Limb (tissue), 2 donors: ENCODE measurements around the gene PLCL1.

ENCODE experiments used
- DNase-seq, 2 donors: peaks; one replicate each; pipeline ENCODE4 v3.0.0-alpha.2; 2016; ENCODE audit errors: extremely low spot score in 2 of 2

PLCL1 gene

GRCh38 chr2:198053776-198054175 lies 249.4 kb downstream of the PLCL1 start:
- DNase-seq, result no peak

DNA sequence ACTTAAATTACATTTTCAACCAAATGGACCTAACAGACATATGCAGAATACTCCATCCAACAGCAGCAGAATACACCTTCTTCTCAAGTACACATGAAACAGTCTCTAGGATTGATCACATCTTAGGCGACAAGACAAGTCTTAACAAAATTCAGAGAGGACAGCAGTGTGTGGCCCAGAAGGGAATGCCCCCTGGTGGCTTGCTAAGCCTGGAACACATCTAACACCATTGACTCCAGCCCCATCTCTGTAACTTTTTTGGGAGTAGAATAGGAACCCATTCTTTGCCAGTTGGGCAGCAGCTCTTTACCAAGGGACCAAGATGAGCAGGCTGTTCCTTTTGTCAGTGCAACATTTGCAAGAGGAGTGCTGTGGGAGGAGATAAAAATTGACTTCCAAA lies 249.9 kb downstream of the PLCL1 start:
- DNase-seq, result no peak

DNA sequence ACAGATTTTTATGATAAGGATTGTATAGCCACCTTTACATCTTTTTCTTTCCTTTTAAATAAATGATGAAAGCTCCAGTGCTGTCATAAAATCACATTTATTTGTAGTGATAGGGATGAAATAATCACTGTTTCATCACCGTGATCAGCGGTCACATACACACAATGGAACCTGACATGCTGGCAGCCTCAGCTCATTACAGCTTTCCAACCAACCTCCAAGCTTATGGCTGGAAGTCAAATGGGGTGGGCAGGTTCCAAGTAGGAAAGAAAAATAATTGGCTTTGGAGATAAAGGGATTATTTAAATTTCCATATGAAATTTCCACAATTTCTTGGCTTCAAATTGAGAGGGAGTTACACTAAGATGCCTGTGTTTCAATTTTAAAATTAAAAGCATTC lies 251.3 kb downstream of the PLCL1 start:
- DNase-seq, result no peak

DNA sequence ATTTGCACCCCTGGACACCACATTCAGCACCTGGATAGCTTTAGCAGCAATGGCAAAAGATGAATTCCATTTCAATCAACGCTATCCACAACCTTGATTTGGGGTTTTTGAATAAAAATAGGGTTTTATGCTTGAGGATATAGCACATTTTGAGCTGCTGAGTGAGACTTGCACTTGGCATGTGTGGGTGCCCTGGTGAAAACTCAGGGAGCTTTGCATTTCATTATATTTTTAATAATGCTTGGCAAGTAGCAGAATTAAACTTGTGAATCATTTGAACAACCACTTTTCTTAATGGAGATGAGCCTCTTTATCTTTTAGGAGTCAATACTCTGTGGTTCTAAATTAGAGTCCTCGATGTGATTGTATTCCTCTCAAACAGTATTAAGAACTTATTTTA lies 252.4 kb downstream of the PLCL1 start:
- DNase-seq, result no peak

- no peak for DNase-seq
Measured at GRCh38 chr2:198059800-198060199, 255.4 kb downstream of the PLCL1 start.

DNA sequence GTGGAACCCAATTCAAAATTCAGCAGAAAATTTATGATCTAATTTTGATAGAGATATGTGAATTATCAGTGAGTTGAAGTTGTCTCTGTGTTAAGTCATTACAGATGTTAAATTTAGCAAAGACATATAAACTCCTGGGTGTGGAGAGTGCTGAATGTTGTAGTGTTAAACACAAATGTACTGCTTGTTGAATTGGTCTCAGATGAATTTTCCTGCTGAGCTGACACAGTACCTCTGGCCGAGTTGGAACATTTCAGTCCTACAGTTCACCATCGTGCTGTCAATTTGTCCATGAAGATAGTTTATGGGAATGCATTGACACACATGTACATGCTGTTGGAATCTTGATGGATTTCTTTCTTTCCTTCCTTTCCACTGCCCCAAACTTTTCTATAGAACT lies 255.9 kb downstream of the PLCL1 start:
- no peak for DNase-seq

GRCh38 chr2:198062826-198063225 lies 258.4 kb downstream of the PLCL1 start:
- DNase-seq, result no peak

DNA sequence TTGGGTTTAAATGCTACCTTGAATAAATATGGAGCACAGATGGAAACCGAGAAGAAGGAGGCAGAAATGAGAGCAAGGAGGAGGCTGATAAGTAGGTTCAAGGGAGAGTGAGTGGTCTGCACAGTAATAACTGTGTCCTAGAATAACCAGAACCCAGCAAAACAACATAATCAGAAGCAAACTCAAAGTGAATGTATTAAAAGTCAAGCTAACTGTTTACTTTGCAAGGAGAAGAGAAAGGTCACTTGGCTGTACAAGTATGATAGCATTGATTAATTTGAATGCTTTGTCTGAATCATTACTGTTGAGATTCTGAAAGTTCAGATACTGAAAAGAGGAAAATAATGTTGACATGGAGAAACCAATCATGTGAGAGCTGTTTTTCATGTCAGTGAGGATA lies 258.8 kb downstream of the PLCL1 start:
- no peak for DNase-seq

DNA sequence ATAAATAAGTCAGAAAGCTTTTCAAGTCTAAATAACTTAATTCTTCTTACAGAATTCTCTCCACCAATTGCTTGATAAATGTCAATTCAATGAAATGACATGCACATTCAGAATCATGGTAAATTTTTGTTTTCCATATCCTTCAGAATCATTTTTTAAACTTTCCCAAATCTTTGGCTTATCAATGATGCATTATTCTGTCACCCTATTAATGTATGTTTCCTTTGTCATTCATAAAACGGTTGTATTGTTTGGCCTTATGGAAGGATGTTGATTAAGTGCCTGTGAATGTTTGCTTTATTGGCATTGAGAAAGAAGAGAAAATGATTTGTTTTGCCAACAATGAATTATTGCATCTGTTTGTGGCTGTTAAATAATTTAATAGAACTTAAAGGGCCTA lies 260.9 kb downstream of the PLCL1 start:
- no peak for DNase-seq

GRCh38 chr2:198066597-198066996 lies 262.2 kb downstream of the PLCL1 start:
- no peak for DNase-seq

DNA sequence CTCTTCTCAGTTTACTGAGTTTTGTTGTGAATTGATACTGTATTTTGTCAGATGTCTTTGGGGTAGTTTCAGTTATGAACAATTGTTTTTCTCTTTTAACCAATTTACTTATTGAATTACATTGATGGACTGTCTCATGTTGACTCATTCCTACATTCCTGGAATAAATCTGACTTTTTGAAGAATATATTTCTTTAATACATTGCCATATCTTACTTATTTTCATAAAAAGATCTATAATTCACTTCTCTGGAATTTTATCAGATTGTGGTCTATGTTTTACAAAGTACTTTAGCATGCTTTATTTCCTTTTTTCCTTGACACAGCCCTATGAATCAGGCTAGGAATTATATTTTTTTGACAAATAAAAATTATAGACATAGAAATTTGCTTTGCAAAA lies 268.3 kb downstream of the PLCL1 start:
- DNase-seq, result no peak

DNA sequence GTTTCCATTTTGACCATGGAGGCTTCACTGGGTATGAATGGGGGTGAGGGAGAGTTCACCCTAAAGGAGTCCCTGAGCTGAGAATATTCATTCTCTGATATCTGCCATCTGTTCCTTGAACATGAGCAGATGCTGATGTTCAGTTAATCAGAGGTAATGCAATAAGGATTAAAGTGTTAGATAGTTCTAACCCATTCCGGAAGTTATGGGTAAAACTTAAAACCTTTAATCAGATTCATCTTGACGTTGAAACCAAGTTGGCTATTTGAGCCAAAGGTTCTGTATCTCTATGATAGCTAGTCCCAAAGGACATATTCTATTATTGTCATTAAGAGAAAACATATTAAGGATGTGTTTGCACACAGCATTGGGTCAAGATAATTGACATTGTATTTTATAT lies 268.9 kb downstream of the PLCL1 start:
- DNase-seq, result no peak

- DNase-seq, result no peak
Measured at GRCh38 chr2:198077477-198077876, 273.1 kb downstream of the PLCL1 start.

DNA sequence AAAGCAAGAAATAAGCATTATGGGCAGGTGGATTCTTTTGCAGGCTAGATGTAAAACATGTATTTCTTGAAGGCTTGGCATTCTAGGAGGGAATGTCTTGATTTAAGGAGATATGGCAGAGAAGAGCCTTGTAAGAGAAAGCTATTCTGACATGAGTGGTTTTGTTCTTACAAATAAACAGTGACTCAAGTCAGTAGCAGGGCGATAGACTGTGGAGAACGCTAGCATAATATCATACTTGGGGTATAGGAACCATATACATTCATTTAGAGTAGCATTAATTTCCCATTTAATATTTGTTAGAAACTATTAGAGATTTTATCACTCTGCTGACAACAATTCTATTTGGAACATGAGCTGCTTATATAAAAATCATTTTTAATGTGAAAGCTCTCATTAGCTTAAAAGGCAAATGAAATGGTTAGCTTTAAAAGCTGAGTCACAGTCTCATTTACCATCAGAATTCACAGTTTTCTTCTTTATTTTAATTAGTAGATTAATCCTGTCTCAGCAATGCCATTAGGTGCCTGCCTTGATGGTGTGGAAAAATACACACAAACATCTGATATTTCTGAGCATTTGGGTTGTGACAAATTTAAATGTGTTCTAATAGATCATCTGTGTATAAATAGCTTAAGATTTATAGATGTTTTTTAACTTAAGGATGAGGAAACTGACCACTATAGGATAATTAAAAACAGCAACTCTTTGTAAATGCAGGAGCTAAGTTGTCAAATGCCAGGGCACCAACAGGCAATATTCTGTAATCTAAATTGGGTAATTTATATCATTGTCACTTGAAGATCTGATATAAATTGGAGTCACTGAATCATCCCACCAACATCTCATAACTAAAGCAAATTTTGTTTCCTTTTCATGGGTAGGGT lies 276.7 kb downstream of the PLCL1 start:
- DNase-seq, result no peak

- DNase-seq, result no peak
Measured at GRCh38 chr2:198084156-198084555, 279.8 kb downstream of the PLCL1 start.

GRCh38 chr2:198096002-198096401 lies 291.6 kb downstream of the PLCL1 start:
- DNase-seq, result no peak

DNA sequence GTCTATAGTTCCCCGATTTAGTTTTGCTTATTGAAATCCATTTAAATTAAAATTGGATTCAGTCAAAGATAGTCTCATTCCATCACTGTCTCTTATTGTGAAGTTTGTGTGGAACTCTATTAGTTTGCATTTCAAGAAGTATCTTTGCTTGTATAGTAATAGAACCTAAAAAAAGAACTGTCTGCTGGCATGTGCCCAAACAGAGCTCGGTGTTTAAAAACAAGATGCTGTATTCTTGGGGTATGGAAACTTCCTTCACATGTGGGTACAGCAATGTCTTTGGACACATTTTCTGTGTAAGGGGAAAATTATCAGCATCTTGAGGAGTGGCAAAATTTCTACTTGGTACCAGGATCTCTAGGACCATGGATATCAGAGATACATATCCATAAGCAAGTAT lies 292.6 kb downstream of the PLCL1 start:
- no peak for DNase-seq

- no peak for DNase-seq
Measured at GRCh38 chr2:198097630-198098029, 293.2 kb downstream of the PLCL1 start.

DNA sequence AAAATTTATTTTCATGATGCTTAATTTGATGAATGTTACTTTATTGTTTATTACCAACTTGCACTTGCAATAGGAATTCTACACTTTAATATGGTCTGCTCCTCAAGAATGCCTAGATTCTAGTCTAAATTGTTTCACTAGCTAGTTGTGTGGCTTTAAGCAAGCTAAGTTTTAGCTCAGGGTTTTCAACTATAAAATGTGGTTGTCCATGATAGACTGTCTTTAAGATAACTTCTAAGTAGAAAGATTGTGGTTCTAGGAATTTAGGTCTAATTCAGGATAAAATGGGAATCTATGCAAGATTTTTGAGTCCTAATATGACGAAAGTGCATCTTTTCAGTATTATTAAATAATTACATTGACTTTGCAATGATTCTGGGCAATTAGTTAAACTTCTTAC lies 294.0 kb downstream of the PLCL1 start:
- no peak for DNase-seq

- DNase-seq, result no peak
Measured at GRCh38 chr2:198098918-198099317, 294.5 kb downstream of the PLCL1 start.

- DNase-seq, result no peak
Measured at GRCh38 chr2:198100346-198100745, 296.0 kb downstream of the PLCL1 start.

DNA sequence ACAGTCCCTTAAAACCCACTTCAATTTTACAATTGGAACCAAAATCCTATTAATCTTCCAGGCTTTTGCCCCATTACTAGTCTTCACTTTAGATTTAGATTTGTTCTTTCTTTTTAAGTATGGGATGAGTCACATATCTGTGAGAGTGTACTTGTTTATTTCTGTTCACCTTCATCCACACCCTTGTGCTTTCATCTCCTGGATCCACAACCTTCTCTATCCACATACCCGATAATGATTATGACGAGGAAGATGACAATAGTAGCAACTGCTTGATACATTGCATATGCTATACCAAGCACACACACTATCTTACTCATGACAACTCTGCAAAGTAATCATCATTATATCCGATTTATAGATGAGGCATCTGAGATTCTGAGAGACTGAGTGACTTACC lies 297.3 kb downstream of the PLCL1 start:
- no peak for DNase-seq

GRCh38 chr2:198102120-198102519 lies 297.7 kb downstream of the PLCL1 start:
- no peak for DNase-seq

- DNase-seq, result no peak
Measured at GRCh38 chr2:198102856-198103255, 298.5 kb downstream of the PLCL1 start.
